SK-N-SH (cell line): ENCODE data around the gene MAPK12. TPM values are rescaled to one million over a fixed set of nuclear protein-coding genes. Genes with fewer than 3 reads are reported as not detected.
"Not testable (repeated sequence)": the region's sequence is repeated elsewhere in the genome, so short reads cannot be mapped to it uniquely, and the experiment has no call there.

ENCODE experiments used
- CTCF ChIA-PET: fragments of 300-600, 350-600 bp; formaldehyde crosslinking; extraction: SDS; loops from one replicate; lab custom pipeline; 2021; lab: Yijun Ruan, JAX
- POLR2A ChIA-PET: fragments of 350-600 bp; sonication (Branson Sonifier 250); formaldehyde crosslinking; extraction: SDS; loops from one replicate; lab custom pipeline; 2020; ENCODE audit warnings: antibody characterized with exemption, inconsistent platforms; lab: Yijun Ruan, JAX
- DNase-seq: peaks from one replicate; pipeline ENCODE4 v3.0.0; 2012
- H2AFZ ChIP-seq: fragments of 200-600 bp; sonication (generic); 2 replicates; pipeline ENCODE4 v1.8.1; 2016; ENCODE audit warnings: antibody characterized with exemption, mild to moderate bottlenecking, low read depth
- H3F3A ChIP-seq: fragments of 200-600 bp; sonication (generic); replicated peaks from 2 replicates; pipeline ENCODE3; 2016; ENCODE audit warnings: antibody characterized with exemption, mild to moderate bottlenecking; ENCODE audit not compliant: insufficient read depth
- H3K27ac ChIP-seq, 2 experiments: fragments of 200-500 bp in 1 of 2; fragments of 200-600 bp in 1 of 2; sonication (Bioruptor generic) in 1 of 2; sonication (generic), shearing (Covaris generic) in 1 of 2; 2 replicates each; pipeline versions ENCODE4 v1.5.1 to v1.6.1; 2014 to 2016; ENCODE audit warnings: low read depth in 2 of 2, inconsistent platforms in 1 of 2, low read length in 1 of 2, mild to moderate bottlenecking in 1 of 2, mixed read lengths in 1 of 2
- H3K27me3 ChIP-seq: fragments of 200-600 bp; sonication (generic), shearing (Covaris generic); 2 replicates; pipeline ENCODE4 v1.6.1; 2016; ENCODE audit warnings: mixed run types; ENCODE audit not compliant: insufficient read depth
- H3K36me3 ChIP-seq, 2 experiments: fragments of 200-500 bp in 1 of 2; fragments of 200-600 bp in 1 of 2; sonication (Bioruptor generic) in 1 of 2; sonication (generic) in 1 of 2; replicated peaks in 1 of 2; 2 replicates each; pipeline versions ENCODE3 to v1.5.1; 2014 to 2016; ENCODE audit warnings: low read length in 1 of 2, mild to moderate bottlenecking in 1 of 2; ENCODE audit not compliant: insufficient read depth in 2 of 2, control insufficient read depth in 1 of 2
- H3K4me1 ChIP-seq, 2 experiments: fragments of 200-500 bp in 1 of 2; fragments of 200-600 bp in 1 of 2; sonication (Bioruptor generic) in 1 of 2; sonication (generic), shearing (Covaris generic) in 1 of 2; 2 replicates each; pipeline versions ENCODE4 v1.5.1 to v1.6.1; 2014 to 2016; ENCODE audit warnings: low read depth in 1 of 2, low read length in 1 of 2, mixed run types in 1 of 2; ENCODE audit not compliant: insufficient read depth in 2 of 2, control insufficient read depth in 1 of 2
- H3K4me2 ChIP-seq: fragments of 200-600 bp; sonication (generic), shearing (Covaris generic); 2 replicates; pipeline ENCODE4 v1.6.1; 2017; ENCODE audit warnings: mixed run types
- H3K4me3 ChIP-seq, 2 experiments: fragments of 200-500 bp in 1 of 2; fragments of 200-600 bp in 1 of 2; sonication (Bioruptor generic) in 1 of 2; sonication (generic), shearing (Covaris generic) in 1 of 2; 2 replicates each; pipeline versions ENCODE4 v1.5.1 to v1.8.1; 2014 to 2016; ENCODE audit warnings: low read depth in 2 of 2, inconsistent platforms in 1 of 2, low read length in 1 of 2, mild to moderate bottlenecking in 1 of 2, mixed read lengths in 1 of 2, moderate library complexity in 1 of 2
- H3K79me2 ChIP-seq: fragments of 200-600 bp; sonication (generic); 2 replicates; pipeline ENCODE4 v1.8.1; 2017; ENCODE audit warnings: mild to moderate bottlenecking; ENCODE audit not compliant: insufficient read depth
- H3K9ac ChIP-seq: fragments of 200-600 bp; sonication (generic); 2 replicates; pipeline ENCODE4 v1.6.1; 2017; ENCODE audit warnings: mixed run types
- H3K9me2 ChIP-seq: fragments of 200-600 bp; sonication (generic); 2 replicates; pipeline ENCODE4 v1.6.1; 2017; ENCODE audit warnings: mixed run types
- H3K9me3 ChIP-seq: fragments of 200-600 bp; sonication (generic); 2 replicates; pipeline ENCODE4 v1.6.1; 2017; ENCODE audit warnings: mixed run types, mild to moderate bottlenecking, moderate library complexity
- H4K20me1 ChIP-seq: fragments of 200-600 bp; sonication (generic); 2 replicates; pipeline ENCODE4 v1.6.1; 2017; ENCODE audit warnings: mild to moderate bottlenecking, mixed run types; ENCODE audit not compliant: insufficient read depth
- CTCF ChIP-seq: fragments of 200-600 bp; sonication (generic); IDR thresholded peaks from 2 replicates; pipeline ENCODE4 v1.6.1; 2017; ENCODE audit warnings: antibody characterized with exemption, mild to moderate bottlenecking, moderate library complexity
- EP300 ChIP-seq, 2 experiments: IDR thresholded peaks; 2 replicates each; pipeline versions ENCODE4 v1.4.0 to v1.6.1; 2012; ENCODE audit warnings: borderline replicate concordance in 1 of 2, low read depth in 1 of 2, low read length in 1 of 2
- FOSL2 ChIP-seq: IDR thresholded peaks from 2 replicates; pipeline ENCODE4 v1.4.0; 2012; ENCODE audit warnings: low read depth, mild to moderate bottlenecking, moderate library complexity, borderline replicate concordance
- GABPA ChIP-seq: IDR thresholded peaks from 2 replicates; pipeline ENCODE4 v1.4.0; 2012; ENCODE audit warnings: low read depth, mild to moderate bottlenecking
- GATA2 ChIP-seq: sonication (generic); formaldehyde crosslinking; IDR thresholded peaks from 2 replicates; pipeline ENCODE4 v1.5.0; 2020; ENCODE audit warnings: mild to moderate bottlenecking, missing genetic modification reagents
- MXI1 ChIP-seq: IDR thresholded peaks from 2 replicates; pipeline ENCODE4 v1.6.1; 2012; ENCODE audit warnings: mild to moderate bottlenecking, low read depth, low read length, improper control_type of control experiment
- RAD21 ChIP-seq: IDR thresholded peaks from 2 replicates; pipeline ENCODE4 v1.6.1; 2012; ENCODE audit warnings: mild to moderate bottlenecking, low read length
- RFX5 ChIP-seq: IDR thresholded peaks from 2 replicates; pipeline ENCODE4 v1.6.1; 2012; ENCODE audit warnings: mild to moderate bottlenecking, improper control_type of control experiment, low read length
- TCF12 ChIP-seq: IDR thresholded peaks from 2 replicates; pipeline ENCODE4 v1.4.0; 2012
- TEAD4 ChIP-seq: IDR thresholded peaks from 2 replicates; pipeline ENCODE4 v1.4.0; 2012; ENCODE audit warnings: mild to moderate bottlenecking, borderline replicate concordance; ENCODE audit not compliant: insufficient read depth
- USF1 ChIP-seq: IDR thresholded peaks from 2 replicates; pipeline ENCODE4 v1.4.0; 2012; ENCODE audit warnings: low read depth, borderline replicate concordance
- ZBTB33 ChIP-seq: IDR thresholded peaks from 2 replicates; pipeline ENCODE4 v1.4.0; 2012; ENCODE audit warnings: low read depth, borderline replicate concordance
- WGBS: methylation state at CpG from one replicate; pipeline ENCODE4 v1.1.6; 2017; ENCODE audit warnings: low lambda C conversion rate; 5-methylcytosine and 5-hydroxymethylcytosine counted together
- polyA plus RNA-seq, 3 experiments: library from polyadenylated mRNA; depleted of rRNA; stranded (reverse); fragments of >200 nt; gene quantifications; 2 replicates each; pipeline ENCODE4 v1.2.3, GENCODE V29; 2012
- TF ChIP-seq, protein P1 (sequence below): fragments of 150-350 bp; IDR thresholded peaks from 2 replicates; pipeline ENCODE4 v1.6.1; 2016; ENCODE audit warnings: mild to moderate bottlenecking, low read depth, low read length

The MAPK12 gene
- polyA plus RNA-seq, 1 of the 3 experiments (the other 2 are of a cell fraction): 118 TPM

GRCh38 chr22:50273352-50273751 is 11.9 kb upstream of the MAPK12 start:
- Histone ChIP-seq H3F3A (peaks cover 39% of the 10 kb centered on the region), H3K4me1 (peaks cover 7 to 23% of the 10 kb centered on the region in 2 experiments; a peak in 2 of 4 replicates), H3K36me3 (peaks cover 16 to 37% of the 10 kb centered on the region in 2 experiments), H4K20me1 (peaks cover 27% of the 10 kb centered on the region; the same call in 1 of the 2 replicates)
- H3K4me2 ChIP-seq, H3K27me3 ChIP-seq, H3K9me2 ChIP-seq, H3K9ac ChIP-seq, H3K79me2 ChIP-seq, POLR2A ChIA-PET, H3K27ac ChIP-seq, DNase-seq, H3K4me3 ChIP-seq, H2AFZ ChIP-seq, H3K9me3 ChIP-seq: not testable (repeated sequence)
- CTCF ChIA-PET: interaction anchor here (0.8 to 11.4 kb wide), 12 partner anchors 8 to 347 kb away, joined by 3 to 101 read pairs (median 9); partner anchors contain the start of genes DENND6B, HDAC10, MAPK12 and PPP6R2
- 96% methylated on average over 10 of the region's 11 CpGs for WGBS

- 62% methylated on average over 13 of the region's 26 CpGs for WGBS
- H4K20me1 ChIP-seq: peaks cover 27% of the 10 kb centered on the region; the same call in 1 of the 2 replicates
- peak; percentile 48 for DNase-seq
These were observed 10.7 kb upstream of the MAPK12 start for GRCh38 chr22:50272044-50272802.

More at GRCh38 chr22:50272044-50272802, 10.7 kb upstream of the MAPK12 start:
- peak overlapping the region; percentile 98; the same call in 1 of the 2 replicates for H3K4me2 ChIP-seq
- H3K9me2 ChIP-seq: no peaks in the 10 kb centered on the region
- peaks cover 11 to 26% of the 10 kb centered on the region in 2 experiments for H3K36me3 ChIP-seq
- peaks cover 39% of the 10 kb centered on the region for H3F3A ChIP-seq
- H3K27me3 ChIP-seq: no peaks in the 10 kb centered on the region
- peak overlapping the region in 1 of 2 experiments; percentile 40; a peak in 2 of 4 replicates for H3K27ac ChIP-seq
- peaks cover 7 to 23% of the 10 kb centered on the region in 2 experiments; a peak in 2 of 4 replicates for H3K4me1 ChIP-seq
- H2AFZ ChIP-seq: no peak overlapping the region
- no peak overlapping the region for H3K9ac ChIP-seq
- H3K9me3 ChIP-seq: no peaks in the 10 kb centered on the region
- H3K4me3 ChIP-seq: peak overlapping the region in 1 of 2 experiments; percentile 6; a peak in 2 of 4 replicates
- H3K79me2 ChIP-seq: no peaks in the 10 kb centered on the region
- ChIA-PET POLR2A (interaction anchor here (0.6 to 1.1 kb wide), 3 partner anchors 24 to 99 kb away, joined by 3 read pairs; no protein-coding TSS in a partner anchor), CTCF (interaction anchor here (0.7 to 11.4 kb wide), 13 partner anchors 10 to 348 kb away, joined by 3 to 101 read pairs (median 5); partner anchors contain the start of genes DENND6B, HDAC10, MAPK12 and PPP6R2)
- TF ChIP-seq, protein P1, sequence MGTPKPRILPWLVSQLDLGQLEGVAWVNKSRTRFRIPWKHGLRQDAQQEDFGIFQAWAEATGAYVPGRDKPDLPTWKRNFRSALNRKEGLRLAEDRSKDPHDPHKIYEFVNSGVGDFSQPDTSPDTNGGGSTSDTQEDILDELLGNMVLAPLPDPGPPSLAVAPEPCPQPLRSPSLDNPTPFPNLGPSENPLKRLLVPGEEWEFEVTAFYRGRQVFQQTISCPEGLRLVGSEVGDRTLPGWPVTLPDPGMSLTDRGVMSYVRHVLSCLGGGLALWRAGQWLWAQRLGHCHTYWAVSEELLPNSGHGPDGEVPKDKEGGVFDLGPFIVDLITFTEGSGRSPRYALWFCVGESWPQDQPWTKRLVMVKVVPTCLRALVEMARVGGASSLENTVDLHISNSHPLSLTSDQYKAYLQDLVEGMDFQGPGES: no peak
- TF ChIP-seq FOSL2: no peak
- no peak for TF ChIP-seq TCF12
- no peak for TF ChIP-seq EP300 (IDR thresholded peaks at IDR 0.05; ENCODE audit: borderline replicate concordance in 1 of 2, low read depth in 1 of 2, low read length in 1 of 2)
- no peak for TF ChIP-seq ZBTB33
- TF ChIP-seq CTCF: no peak
- no peak for TF ChIP-seq RAD21
- no peak for TF ChIP-seq MXI1
- no peak for TF ChIP-seq GATA2 (CRISPR knock-in tag)
- TF ChIP-seq RFX5: no peak
- TF ChIP-seq TEAD4: no peak
- TF ChIP-seq GABPA: no peak
- no peak for TF ChIP-seq USF1
